GM18511 (cell line): ENCODE measurements around the gene DAPP1.

ENCODE experiments used
- ATAC-seq: cut with Tn5 transposase; IDR thresholded peaks from one replicate; pipeline ENCODE4 v1.9.1; 2021; ENCODE audit warnings: mild to moderate bottlenecking, moderate library complexity; ENCODE audit not compliant: unreplicated experiment

DAPP1 gene

DNA sequence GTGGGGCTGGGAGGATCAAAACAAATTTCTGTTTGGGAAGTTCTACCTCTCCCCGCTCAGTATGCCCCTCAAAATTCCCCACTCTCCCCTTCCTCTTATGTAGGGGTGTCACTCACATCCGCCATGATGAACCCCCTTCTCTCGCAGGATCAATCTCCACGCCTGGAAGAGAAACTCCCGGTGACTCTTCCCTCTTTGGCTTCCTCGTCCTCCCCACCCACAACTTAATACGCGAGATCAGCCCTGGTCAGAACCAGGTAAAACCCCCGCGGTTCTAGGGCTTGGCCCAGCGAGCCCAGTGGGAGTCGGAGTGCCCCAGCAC lies 77.2 kb downstream of the DAPP1 start:
- no peak for ATAC-seq

DNA sequence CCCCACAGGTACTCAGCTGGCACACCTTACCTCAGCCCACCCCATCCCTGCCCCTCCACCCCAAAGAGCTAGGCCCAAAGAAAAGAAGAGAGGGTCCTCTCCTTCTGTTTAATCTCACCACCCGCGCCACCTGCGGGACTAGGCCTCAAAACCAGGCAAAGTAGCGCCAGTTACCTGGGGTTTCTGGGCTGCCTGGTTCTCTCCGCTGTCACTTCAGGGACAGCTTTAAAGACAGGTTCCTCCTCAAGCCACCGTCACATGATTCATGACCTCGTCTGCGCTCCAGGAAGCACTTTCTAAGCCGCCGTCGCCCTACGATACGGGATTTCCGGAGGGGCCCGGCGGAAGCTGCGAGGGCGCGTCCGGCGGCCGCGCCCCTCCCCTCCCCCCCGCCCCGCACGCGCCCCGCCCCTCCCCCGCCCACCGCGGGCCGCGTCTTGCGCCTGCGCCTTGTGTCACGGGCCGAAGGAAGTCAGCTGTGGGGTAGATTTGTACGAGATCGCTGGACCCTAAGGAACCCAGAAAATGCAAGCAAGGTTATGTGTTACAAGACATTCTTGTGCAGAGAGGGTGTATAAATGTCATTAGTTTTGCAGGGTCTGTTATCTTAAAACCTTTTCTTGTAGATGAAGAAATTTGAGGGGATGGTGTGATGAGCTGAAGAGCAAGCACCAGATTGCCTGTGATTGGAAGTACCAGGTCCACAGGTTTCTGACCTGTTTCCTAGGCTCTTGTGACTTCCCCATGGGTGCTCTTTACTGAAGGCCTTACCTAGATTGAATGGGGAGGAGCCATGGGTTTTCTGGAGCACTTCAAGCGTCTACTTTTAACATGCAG lies 77.8 kb downstream of the DAPP1 start, which contains the start of gene LAMTOR3:
Gene LAMTOR3 (minus strand): TSS at position 267 of the 837 bp plus-strand sequence. CDS start 464 bp downstream, outside the sequence.
- peak; percentile 100 for ATAC-seq

DNA sequence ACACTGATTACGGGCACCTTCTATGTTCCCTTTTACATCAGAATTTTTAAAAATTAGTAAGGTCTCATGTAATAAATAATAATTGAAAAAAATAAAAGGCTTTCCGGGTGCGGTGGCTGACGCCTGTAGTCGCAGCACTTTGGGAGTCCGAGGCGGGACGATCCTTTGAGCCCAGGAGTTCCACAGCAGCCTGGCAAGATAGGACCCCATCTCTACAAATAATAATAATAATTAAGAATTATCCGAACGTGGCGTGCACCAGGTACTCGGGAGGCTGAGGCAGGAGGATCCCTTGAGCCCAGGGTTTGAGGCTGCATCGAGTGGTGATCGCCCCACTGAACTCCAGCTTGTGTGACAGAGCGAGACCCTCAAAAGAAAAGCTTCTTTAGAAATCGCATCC lies 78.4 kb downstream of the DAPP1 start:
- no peak for ATAC-seq

DNA sequence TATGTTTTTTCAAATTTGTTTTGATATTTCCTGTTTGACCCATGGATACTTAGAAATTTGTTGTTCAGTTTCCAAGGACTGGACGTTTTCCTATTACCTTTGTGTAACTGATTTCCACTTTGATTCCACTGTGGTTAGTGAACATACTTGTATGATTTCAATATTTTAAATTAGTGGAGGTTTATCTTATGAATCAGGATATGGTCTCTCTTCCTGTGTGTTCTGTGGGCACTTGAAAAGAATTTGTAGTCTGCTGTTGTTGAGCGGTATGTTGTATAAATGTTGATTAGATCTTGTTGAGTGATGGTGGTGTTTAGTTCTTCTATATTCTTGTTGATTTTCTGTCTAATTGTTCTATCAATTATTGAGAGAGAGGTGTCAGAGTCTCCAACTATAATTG lies 98.8 kb downstream of the DAPP1 start:
- no peak for ATAC-seq

DNA sequence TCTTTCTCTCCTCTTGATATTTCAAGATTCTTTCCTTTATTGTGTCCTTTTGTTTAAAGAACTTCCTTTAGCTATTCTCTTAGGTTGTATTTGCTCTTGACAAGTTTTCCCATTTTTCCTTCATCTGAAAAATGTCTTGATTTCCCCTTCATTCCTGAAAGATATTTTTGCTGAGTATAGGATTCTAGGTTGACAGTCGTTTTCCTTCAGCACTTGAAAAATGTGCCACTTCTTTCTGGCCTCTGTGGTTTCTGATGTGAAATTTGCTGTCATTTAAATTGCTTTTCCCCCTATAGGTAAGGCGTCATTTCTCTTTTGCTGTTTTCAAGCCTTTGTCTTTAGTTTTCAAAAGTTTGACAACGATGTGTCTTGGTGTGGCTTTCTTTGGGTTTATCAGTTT lies 100.9 kb downstream of the DAPP1 start:
- no peak for ATAC-seq

DNA sequence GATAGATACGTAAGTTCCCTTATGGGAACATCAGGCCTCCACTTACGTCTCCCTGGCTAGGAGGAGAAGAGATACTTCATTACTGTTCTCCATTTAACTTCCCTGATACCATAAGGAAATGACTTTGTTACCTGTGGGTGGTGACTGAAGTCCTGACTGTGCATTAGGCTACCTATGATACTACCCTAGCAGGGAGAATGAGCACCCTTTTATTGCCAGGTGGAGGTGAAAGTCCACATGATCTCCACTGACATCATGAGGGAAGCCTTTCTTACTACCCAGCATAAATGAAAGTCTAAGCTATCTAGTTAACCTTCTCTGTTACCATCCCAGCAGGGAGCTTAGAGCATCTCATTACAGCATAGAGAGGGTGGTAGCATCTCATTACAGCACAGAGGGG lies 102.0 kb downstream of the DAPP1 start:
- no peak for ATAC-seq
